ENCODE data around the gene SLC25A22.
A peak's percentile ranks its signal among the peaks of the same experiment; 100 is the strongest.

Gene SLC25A22

GRCh38 chr11:821512-822371 lies 23.7 kb upstream of the SLC25A22 start:
- no peak for DNase-seq (ENCODE audit: low read depth)

- DNase-seq (ENCODE audit: low read depth): no peak
Observed at GRCh38 chr11:820655-821511, 22.8 kb upstream of the SLC25A22 start.

DNA sequence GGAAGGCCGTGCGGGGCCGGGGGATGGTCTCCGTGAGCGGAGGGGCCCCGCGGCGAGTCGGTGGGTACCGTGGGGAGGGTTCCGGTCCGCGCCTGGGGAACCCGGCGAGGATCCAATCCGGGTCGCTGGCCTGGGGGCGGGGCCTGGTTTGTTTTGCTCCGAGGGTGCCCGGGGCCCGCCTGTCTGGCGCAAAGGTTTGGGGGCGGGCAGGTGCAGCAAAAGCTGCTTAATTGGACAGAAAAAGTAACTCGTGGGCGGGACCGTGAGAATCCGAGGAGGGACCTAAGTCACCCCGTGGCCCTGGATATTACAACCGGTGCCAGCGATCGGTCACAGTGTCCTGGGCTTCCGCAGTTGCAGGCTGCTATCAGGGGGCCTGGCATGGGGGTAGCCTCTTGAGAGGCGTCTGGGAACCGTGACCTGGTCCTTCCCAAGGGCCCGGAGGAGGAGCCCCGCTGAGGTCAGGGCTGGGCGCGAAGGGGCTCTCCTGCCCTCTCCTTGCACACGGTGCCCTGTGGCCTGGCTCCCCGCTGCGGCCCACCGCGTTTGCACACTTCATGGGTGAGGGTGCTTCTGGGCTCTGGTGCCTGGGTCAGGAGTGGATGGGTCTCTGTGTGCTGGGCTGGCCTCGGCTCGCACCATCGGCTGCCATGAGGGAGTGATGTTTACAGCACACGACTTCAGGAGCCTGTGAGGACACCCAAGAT lies 22.0 kb upstream of the SLC25A22 start:
- no peak for DNase-seq (ENCODE audit: low read depth)

- DNase-seq (ENCODE audit: low read depth): no peak
Observed at GRCh38 chr11:819129-819931, 21.2 kb upstream of the SLC25A22 start.

DNA sequence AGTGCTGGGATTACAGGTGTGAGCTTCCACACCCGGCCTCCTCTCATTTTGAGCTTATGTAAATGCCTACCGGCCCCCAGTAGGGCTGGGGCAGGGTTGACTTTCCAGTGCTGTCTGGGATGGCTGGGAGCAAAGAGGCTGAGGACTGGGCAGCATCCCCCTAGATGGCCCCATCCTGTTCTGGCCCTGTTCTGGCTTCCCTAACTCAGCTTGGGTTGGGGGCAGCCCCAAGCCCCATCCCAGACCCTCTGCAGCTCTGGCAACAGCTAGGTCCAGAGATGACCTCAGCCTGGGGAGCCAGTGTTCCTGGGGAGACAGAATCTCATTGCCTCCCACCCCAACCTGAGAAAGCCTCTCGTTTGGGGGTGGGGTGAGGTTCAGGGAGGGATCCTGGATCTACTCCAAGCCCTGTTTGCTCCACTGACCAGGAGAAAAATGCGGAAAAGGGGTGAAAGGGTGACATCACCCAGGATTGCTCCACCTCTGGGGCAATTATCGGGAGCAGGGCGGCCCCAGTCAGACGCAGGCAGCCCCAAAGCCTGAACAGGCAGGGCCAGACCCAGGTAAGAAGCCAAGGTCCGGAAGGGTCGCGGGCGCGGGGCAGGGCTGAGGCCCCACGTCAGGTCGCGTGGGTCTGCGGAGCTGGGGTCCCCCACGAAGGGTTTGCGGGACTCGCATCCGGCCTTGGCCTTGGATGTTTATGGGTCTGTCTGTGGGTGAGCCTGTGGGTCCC lies 20.5 kb upstream of the SLC25A22 start, which contains the start of gene PNPLA2:
TSS of gene PNPLA2 (plus strand) at position 519 of the 733 bp plus-strand sequence. CDS start 805 bp downstream, outside the sequence.
- DNase-seq (ENCODE audit: low read depth): no peak

DNA sequence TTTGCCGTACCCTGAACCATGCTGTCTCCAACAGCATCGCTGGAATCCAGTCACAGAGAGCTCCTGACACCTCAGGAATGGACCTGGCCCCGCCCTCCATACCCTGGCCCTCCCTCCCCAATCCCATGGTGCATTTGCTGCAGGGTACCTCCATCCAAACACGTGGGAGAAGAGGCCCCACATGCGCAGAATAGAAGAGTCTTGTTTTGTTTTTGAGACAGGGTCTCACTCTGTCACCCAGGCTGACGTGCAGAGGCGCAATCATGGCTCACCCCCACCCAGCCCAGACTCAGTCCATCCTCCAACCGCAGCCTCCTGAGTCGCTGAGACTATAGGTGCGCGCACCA lies 18.3 kb upstream of the SLC25A22 start:
- no peak for DNase-seq (ENCODE audit: low read depth)

GRCh38 chr11:815675-816432 lies 17.8 kb upstream of the SLC25A22 start:
- no peak for DNase-seq (ENCODE audit: low read depth)

DNA sequence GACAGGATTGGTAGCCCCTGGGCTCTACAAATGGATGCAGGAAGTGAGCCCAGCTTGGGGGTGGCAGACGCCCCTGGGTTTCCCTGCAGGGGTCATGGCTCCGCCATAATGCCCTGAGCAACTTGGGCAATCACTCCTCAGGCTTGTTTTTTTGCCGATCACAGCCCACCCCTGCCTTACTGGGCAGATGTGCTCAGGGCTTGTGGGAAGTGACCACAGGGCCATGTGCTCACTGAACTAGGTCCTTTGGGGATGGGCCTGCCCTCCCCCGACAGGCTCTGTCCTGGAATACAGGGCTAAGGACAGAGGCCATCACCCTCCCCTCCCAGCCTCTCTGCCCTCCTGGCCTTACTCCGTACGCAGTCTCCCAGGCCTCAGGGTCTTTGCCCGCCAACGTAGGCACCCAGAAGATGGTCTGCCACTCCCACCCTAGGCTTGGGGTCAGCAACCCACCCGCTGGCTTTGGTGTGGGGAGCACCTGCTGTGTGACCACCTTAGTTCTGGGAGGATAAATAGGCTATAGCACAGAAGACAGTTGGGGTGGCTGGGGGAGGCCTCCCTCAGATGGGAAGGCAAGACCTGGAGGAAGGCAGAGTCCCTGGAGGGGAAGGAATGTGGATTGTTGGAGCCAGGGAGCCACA lies 15.5 kb upstream of the SLC25A22 start:
- DNase-seq (ENCODE audit: low read depth): no peak

DNA sequence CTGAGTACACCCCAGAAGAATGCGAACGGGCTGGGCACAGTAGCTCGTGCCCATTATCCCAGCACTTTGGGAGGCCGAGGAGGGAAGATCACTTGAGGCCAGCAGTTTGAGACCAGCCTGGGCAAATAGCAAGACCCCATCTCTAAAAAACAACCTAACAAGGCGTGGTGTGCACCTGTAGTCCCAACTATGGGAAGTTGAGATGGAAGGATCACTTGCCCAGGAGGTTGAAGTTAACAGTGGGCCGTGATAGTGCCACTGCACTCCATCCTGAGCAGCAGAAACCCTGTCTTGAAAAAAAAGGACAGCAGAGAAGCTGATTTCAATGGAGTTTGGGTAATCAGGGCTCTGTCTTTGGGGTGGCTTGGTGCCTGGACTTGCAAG lies 15.0 kb upstream of the SLC25A22 start:
- DNase-seq (ENCODE audit: low read depth): no peak

- DNase-seq (ENCODE audit: low read depth): no peak
Observed at GRCh38 chr11:812390-812789, 14.3 kb upstream of the SLC25A22 start.

DNA sequence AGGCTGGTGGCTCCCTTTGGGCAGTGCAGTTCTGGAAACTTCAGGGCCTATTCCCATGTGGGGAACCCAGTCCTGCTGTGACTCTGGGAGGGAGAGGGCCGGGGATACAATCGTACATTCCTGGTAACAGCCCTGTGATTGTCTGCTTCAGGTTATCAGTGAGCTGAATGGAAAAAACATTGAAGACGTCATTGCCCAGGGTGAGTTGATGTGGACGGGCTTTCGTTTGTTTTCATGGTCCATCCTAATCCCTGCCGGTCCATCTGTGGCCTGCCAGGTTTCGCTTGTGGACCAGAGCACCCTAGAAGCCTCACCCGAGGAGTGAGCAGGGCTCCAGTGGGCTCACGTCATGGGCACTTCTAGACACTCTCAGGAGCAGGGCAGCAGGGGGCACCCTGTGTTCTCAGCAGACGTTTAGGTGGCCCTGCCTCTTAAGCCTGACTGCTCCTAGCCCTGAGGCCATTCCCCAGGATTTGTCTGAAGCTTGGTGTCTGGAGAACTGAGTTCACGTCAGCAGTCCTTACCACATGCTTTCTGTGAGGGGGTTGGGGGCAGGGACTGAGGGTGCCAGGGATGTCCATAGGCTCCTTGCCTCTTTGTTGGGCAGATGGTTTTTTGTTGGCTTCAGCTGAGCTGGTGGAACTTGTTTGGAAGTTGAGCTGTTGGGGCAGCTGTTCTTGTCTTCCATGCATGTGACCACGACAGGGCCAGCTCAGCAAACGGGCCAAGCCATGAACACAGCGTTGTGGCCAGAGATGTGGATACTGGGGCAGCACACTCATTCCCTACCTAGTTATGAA lies 13.6 kb upstream of the SLC25A22 start:
- DNase-seq (ENCODE audit: low read depth): no peak

DNA sequence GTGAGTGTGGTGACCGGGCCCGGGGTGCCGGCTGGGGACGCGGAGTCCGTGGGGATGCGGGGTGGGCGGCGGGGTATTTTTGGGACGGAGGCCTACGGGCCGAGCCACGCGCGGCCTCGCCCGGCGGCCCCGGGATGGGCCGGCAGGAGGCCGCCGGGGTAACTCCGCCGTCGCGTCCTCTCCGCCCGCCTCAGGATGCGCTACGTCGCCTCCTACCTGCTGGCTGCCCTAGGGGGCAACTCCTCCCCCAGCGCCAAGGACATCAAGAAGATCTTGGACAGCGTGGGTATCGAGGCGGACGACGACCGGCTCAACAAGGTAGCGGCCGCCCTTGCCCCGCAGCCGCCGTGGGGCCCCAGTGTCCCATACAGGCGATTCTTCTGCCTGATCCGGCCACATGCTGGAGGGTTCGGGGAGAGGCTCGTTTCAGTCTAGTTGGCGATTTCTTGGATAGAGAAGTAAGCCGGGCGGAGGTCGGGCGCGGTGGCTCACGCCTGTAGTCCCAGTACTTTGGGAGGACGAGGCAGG lies 12.0 kb upstream of the SLC25A22 start:
- no peak for DNase-seq (ENCODE audit: low read depth)

- peak; percentile 89 for DNase-seq (ENCODE audit: low read depth)
Observed at GRCh38 chr11:809287-810039, 11.4 kb upstream of the SLC25A22 start, which contains the start of gene RPLP2. RPLP2 (plus strand) TSS chr11:809967; CDS start chr11:810235, 268 bp downstream.

DNA sequence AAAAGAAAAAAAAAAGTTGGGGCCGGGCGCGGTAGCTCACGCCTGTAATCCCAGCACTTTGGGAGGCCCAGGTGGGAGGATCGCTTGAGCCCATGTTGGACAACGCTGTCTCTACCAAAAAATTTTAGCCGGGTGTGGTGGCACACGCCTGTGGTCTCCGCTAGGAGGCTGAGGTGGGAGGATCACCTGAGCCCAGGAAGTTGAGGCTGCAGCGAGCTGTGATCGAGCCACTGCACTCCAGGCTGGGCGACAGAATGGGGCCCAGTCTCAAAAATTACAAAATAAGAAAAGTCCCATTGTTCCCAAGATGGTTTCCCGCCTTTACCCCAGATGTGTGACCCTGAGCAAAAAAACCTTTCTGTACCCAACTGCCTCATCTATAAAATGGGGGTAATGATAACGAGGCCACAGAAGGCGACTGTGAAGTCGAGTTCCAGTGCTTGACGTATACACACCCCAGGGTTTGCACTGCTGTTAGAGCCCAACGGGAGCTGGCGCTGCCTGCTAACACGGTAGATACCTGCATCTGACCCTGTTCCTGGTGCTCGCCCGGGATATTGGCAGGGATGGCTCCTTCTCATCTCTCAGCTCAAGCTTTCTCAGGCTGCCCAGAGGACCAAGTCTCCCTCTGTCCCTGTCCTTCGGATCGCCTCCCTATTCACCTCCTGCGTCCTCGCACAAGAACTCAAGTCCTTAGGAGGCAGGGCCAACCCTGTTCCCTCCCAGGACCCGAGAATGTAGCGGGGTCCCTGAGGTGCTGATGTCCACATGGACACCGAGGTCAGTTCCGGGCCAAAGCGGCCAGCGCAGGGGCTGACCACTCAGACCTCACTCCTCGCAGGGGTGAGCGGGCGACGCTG lies 10.6 kb upstream of the SLC25A22 start:
- no peak for DNase-seq (ENCODE audit: low read depth)

GRCh38 chr11:804599-804964 lies 6.5 kb upstream of the SLC25A22 start:
- no peak for DNase-seq (ENCODE audit: low read depth)

- no peak for DNase-seq (ENCODE audit: low read depth)
Observed at GRCh38 chr11:803770-804598, 5.9 kb upstream of the SLC25A22 start.
